Measurements from ENCODE around the gene FAM227B.
"Not testable (repeated sequence)": the region's sequence is repeated elsewhere in the genome, so short reads cannot be mapped to it uniquely, and the experiment has no call there.

FAM227B gene, protein sequence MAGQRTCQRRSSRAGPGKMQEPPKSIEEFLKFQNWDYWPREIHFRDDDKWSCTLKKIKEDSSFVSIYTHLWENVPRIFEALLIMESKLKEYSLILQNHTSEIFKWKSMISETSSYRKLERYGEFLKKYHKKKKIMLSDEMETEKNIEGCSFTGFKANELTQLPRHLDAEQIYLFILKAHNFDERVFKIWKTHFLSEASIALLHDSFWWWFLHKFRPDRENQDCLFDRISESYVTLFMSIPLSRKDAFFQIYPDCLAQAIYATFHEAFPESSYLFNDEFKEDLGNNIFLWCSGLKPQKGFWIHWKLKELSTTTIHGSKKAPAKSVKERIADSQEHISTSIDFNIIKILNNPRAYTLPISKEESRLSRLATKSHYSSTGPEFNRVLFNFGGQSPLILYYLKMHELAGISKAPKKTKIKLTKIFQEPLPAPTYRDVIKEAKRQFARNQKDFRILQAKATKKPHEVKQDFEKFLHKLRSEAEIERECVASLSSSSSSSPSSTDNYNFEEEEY

DNA sequence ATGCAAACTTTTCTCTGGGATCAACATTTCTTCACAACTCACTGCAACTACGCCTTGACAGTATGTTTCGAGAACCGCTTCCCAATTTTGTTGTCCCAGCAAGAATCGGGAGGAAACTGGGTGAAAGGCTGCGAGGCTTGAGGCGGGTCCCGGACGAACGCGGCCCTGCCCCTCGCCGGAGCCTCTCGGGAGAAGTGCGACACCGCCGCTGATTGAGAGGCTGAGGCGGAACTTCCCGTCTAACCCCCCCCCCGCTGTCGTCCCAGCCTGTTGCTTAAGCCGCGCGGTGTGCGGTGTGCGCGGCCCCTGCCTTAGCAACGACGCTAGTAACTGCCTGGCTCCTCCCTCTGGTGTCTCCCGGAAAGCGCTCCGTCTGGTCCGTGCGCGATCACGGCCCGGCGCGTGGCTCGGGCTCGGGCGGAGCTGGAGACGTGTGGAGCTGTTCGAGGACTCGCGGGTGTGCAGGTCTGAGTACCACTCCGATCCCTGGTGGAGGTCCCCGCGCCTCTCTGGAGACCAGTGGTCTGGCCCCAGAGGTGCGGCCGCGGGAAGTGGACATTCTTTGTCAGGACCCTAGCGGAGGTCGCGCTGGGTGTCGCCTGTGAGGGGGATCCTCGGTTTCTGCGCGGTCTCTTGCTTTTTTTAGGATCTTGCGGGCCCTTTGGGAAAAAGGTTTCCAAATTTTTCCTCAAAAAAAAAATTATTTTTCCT lies at the start of gene FAM227B, which contains the start of gene DTWD1:
FAM227B (minus strand) TSS at position 161 of the 711 bp plus-strand sequence. CDS start 5,647 bp downstream, outside the sequence.
DTWD1 (plus strand) TSS at position 391 of the 711 bp plus-strand sequence. CDS start 4,120 bp downstream, outside the sequence.
- DNase-seq = peak; percentile 86 to 96

DNA sequence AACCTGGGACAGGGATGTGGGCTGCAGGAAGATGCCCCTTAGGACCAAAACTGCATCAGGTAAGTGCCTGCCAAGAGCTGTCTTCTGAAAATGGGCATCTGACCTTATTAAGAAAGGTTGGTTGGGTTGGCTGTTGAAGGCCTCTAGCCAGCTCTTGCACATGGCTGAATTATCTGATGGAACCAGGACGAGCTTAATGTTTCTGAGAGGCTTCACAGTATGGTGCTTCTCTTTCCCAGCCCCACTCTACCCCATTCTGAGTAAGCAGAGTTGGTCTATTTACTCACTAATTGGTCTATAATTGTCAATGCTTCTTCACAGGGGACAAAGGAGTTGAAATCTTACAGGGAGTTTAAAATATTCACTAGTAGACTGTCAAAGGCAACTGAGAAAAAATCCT lies 48.7 kb upstream of the FAM227B start:
- DNase-seq = no peak

DNA sequence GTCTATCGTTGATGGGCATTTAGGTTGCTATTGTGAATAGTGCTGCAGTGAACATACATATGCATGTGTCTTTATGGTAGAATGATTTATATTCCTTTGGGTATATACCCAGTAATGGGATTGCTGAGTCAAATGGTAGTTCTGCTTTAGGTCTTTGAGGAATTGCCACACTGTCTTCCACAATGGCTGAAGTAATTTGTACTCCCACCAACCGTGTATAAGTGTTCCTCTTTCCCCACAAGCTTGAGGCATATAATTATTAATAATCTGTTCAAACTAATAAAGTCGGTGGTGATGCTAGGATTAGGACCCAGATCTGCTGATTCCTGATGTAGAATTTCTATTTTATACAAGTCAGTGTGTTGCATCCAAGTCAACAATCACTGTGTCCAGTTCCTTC lies 45.9 kb upstream of the FAM227B start:
- not testable (repeated sequence) for DNase-seq

DNA sequence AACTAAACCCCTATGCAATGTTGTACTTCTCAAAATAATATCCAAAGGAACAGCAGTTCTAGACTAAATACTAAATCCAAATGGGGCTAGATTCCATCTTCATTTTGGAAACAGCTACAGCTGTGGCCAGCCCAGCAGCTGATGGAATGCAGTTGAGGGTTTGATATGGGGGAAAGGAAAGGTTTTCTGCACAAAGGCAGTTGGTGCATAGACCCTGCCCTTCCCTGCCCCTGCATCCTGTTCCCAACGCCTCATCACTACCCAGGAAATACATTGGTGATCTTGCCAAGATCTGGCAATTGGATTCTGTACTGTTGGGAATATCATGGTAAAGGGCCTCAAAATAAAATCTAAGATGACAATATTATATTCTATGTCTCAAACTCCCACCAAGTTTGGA lies 44.1 kb upstream of the FAM227B start:
- DNase-seq = no peak

DNA sequence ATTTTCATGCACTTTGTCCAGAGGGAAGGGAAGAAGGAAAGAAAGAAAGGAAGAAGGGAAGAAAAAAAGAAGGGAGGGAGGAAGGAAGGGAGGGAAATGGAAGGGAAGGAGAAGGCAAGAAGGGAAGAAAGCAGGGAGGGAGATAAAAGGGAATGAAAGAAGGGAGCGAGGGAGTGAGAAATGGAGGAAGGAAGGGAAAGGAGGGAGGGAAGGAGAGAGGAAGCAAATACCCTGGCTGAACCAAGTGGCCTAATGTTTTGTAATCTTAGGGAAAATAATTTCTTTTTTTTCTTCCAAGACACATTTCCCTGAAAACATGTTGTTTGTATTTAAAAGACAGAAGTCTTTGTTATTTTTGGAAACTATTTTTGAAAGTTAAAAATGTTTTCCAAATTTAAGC lies 36.1 kb upstream of the FAM227B start:
- DNase-seq = no peak

DNA sequence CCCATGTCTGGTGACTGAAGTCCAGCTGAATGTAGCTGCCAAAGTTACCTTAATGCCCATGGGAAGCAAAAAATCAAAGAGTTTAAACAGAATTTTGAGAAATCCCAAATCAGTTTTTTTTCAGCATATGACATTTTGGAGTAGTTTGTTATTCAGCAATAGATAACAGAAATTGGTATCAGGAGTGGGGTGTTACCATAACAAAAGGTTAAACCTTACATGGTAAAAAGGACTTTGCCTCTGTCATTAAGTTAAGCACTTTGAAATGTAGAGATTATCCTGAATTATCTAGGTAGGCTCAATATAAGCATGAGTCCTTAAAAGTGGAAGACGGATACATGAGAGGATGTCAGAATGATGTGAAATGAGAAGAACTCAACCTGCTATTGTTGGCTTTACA lies 32.3 kb upstream of the FAM227B start:
- DNase-seq = no peak

DNA sequence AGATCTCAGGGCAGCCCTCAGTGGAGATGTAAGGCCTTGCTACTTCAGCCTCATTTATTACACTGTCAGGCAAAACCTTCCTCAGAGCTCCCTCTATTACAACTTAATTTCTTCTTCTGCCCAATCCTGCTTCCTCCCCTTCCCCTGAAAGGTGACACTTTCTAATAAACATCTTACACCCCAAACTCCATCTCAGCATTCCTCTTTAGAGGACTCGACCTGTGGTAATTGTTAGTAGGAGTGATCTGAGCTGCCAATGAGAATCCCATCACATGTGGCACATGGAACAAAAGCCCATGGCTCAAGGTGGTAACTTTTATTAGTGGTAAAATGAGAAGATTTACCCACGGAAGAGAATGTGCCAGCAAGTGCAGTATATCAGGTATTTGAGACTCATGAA lies 30.1 kb upstream of the FAM227B start:
- DNase-seq = no peak

DNA sequence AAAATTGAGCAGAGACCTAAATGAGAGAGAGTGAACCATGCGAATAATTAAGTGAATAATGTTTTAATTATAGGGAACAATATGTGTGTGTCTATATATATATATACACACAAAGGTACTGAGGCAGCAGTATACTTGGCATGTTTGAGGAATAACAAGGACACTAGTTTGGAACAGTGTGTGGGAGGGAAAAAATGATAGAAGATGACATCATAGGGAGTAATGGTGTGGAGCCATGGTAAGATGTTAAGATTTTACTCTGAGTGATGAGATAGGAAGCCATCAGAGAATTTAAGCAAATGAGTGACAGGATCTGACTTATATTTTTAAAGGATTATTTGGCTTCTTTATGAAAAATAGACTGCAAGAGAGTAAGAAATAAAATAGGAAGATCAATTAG lies 29.4 kb upstream of the FAM227B start:
- no peak for DNase-seq

DNA sequence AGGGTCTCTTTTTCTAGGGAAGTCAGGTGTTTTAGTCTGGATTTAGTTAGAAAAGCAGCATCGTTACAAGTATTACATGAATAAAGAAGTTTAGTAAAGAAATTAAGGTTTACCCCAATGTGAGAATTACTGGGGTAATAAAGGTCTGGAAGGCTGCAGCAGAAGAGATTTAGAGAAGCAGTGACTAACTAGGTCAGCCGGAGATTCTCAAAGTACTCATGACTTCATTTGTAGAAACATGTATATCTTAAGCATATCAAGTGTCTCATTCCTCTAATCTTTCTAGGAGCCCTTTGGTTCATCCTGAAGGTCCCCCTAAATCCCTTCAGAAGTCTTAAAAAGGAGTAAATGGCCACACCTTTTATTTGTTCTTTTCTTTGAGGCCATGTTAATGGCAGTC lies 26.3 kb upstream of the FAM227B start:
- DNase-seq = no peak

DNA sequence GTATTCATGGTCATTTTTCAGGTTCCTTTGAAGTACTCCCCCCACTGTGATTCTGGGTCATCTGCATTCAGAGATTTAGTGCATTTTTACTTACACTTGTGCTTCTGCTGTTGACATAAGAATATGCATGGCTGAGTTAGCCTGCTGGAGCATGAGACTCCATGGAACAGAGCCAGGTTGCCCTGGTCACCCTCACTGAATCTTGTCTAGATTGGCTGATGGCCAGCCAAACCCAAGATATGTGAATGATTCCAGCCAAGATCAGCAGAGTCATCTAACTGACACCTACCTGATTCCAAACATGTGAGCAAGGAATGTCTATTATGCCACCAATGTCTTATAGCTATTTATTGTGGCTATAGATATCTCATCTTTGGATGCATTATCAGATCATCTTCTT lies 25.3 kb upstream of the FAM227B start:
- DNase-seq = peak; percentile 70 to 88

DNA sequence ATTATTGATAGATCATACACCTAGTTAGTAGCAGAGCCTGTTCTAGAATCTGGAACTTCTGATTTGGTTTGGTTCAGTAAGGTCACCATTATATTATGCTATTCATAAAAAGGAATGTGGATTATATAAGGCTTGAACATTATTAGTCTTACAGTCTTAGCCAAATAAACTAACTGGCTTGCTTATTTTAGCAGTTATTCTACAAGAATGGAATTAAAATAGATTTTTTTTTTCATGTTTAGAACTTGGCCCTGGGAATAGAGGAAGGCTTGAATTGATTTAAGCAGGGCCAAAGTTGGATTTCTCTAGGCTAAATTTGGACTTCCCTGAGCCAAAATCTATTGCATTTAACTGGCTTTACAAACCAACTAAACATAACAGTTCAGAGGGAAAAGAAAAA lies 24.7 kb upstream of the FAM227B start:
- DNase-seq = peak in 1 of 2 experiments; percentile 13

DNA sequence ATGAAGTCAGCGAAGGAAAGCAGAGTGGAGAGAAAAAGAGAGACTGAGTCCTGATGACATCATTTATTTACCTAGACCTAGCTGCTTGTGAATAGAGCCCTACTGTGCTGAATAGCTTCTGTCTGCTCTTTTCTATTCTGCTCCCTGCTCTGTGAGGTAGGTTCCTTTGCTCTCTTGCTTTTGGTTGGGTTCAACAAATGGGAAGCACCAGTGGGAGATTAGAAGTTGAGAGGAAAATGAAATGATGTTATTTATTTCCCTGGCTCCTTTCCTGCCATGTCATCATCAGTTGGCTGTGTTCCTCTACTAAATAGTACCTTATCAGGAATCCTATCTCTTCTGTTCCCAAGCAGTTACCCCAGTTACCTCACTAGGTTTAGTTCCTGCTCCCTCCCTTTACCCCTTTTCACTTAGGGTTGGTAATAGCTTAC lies 23.8 kb upstream of the FAM227B start:
- no peak for DNase-seq

DNA sequence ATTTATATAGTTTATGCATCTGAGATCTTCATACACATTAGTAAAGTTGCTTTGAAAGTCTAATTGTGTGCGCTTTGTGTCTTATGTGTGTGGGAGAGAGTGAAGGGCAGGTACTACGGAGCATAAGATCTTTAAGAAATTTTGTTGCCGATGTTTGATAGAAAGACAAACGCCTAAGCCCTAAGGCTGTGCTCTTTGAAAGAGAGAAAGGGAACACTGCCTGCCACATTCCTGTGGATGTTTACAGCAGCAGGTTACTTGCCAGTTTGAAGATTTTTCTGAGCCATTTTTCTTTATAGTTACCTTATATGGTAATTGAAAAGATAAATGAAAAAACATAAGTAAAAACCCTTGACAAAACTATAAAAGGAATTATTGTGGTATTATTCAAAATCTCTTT lies 17.2 kb upstream of the FAM227B start:
- DNase-seq = no peak

DNA sequence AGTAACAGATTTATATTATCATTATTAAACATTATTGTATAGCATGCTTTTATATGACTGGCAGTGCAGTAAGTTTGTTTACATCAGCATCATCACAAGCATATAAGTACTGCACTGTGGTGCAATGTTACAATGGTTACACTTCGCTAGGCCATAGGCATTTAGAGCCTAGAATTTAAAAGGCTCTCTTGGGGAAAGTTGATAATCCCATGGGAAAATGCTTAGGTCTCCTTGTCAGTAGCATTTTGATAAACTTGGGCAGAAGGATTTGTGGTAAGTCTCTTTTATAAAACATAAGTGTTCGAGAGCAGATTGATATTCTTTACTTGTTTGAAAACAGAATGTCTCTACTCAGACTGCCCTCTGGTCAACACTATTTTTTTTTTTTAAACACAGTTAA lies 7.8 kb upstream of the FAM227B start:
- no peak for DNase-seq

DNA sequence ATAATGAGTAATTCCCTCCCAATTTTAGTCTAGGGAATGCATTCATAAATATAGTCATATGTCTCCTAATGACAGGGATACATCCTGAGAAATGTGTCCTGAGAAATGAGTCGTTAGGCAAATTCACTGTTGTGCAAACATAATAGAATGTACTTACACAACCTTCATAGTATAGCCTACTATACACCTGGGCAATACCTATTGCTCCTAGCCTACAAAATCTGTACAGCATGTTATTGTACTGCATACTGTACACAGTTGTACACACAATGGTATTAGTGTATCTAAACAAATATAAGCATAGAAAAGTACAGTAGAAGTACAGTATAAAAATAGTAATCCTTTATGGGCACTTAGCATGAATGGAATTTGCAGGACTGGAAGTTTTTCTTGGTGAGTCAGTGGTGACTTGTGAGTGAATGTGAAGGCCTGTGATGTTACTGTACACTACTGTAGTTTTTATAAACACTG lies 6.8 kb upstream of the FAM227B start:
- no peak for DNase-seq

DNA sequence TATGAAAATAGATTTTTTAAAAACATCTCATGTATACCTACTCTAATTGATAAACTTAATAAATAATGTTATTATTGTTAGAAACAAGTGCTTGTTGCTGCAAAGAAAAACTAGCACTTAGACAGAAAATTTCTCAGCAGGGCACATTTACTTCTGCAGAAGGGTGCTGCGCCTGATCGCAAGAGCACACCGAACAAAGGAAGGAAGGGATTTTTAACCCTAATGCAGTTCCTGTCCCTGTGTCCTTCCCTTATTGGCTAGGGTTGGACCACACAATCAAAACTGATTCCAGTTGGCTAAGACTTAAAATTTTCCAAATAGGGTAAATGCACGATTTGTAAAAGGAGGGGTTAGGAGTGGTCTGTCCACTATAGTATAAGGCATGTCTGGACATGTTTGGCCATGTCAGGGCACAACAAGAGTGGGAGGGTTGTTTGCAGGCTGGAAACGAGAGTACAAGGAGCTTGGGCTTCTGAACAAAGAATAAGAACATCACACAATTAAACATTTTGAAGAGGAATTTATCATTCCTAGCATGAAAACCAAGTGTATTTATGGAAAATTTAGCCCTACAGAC lies 4.9 kb upstream of the FAM227B start:
- DNase-seq = no peak

DNA sequence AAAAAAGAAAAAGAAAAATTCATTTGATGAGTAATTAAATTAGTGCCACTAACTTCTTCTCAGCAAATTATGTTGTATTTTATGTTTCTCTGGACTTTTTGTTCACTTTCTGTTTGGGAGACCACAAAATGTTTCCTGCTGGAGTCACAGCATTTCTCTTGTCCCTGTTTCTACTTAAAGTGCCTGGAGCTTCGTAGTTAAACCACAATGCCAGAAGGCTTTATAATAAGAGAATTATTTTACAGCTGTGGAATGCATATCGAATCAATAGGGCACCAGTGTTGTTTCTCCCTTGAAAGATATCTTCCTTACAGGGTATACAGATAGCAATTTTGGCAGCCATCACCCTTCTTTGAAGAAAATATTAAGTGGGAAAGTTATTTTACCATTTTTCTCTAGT lies 3.4 kb upstream of the FAM227B start:
- DNase-seq = no peak

DNA sequence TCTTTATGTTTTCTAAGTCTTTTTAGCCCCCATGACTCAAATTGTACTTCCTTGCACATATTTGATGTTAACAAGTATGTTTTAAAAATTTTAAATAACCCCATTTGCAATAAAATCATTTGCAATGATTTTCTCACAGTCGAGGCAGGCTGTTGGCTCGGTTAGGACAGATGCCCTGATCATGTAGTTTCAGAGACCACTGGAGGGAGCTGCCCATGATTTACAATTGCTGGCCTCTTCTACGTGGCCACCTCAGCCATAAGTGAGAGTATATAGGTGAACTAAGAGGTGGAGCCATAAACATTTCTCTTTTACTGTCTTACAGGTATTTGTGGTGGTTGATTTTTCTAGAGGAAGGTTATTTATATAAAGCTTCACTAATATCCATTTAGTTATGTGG lies 1.9 kb upstream of the FAM227B start:
- no peak for DNase-seq

DNA sequence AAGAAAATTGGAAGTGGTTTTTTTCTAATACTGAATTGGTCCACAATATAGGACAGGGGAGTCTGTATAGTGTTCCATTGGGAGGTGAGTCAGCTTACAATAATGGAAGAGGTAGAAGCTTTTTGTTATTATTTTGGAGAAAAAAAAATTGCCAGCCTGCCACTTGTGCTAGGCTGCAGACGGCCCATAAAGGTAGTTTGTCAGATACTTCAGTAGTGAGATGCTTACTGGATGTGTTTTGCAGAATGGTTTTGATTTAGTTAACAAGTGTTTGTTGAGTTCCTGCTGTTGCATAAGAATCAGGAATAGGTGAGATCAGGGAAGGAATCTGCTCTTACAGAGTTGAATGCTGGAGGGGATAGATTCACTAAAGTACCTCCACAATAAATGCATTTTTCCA lies 1.3 kb upstream of the FAM227B start:
- no peak for DNase-seq

DNA sequence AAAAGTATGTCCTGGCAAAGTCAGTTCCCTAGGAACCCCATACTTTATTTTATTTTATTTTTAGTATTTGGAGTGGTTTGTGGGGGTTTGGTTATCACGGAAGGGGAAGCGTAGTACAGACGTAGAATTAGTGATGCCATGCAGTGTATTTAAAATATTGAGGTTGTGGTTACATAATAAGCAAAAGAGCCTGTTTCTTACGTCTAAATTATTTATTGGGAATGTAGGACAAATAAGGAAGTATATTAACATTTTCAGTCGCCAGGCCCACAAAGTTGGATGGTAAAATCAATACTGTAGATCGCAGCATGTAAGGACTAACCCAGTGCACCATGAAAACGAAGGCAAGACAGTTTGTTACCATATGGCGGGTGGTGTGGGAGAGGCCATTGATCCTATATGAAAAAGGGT lies 788 bp upstream of the FAM227B start:
- no peak for DNase-seq

DNA sequence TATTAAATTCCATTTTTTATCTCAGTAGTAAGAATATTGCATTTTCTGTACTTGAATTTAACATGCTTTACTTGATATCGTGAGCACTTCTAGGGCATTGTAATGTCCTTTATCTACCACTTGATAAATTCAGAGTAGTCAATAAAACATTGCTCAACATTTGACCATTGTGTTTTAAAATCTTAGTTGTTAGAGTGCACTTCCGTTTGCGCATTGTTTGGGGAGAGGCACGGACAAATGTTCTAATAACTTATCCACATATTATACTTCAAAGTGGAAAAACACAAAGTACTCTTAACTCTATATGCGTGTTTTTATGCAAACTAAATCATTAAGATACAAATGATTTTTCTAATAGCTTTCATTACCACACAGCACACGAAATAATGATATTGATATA lies 419 bp downstream of the FAM227B start:
- DNase-seq = no peak

DNA sequence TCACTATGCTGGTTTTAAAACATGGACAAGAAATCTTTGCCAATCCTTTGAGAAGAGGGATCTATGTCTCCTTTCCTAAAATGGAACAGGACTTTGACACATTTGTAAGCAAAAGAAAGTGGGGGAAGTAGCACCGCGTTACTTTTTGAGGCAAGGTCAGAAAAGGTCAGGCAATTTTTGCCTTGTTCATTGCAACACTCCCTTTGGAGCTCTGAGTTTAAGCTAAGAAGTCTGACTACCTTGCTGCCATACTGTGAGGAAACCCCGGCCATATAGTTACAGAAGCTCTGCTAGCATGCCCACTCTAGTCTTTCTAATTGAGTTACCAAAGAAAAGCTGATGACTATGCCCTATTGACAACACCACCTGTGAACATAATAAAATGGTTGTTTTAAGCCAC lies 1.4 kb downstream of the FAM227B start:
- no peak for DNase-seq

DNA sequence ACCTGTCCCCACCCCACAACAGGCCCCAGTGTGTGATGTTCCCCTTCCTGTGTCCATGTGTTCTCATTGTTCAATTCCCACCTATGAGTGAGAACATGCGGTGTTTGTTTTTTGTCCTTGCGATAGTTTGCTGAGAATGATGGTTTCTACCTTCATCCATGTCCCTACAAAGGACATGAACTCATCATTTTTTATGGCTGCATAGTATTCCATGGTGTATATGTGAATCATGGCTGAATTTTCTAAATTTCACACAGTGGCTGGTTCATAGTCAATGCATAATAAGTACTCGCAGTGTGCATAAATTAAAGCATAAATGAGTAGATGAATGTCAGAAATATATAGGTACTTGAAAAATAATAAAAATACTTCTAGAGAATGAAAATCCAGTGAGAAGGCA lies 8.4 kb downstream of the FAM227B start:
- not testable (repeated sequence) for DNase-seq
